Hematopoietic multipotent progenitor cell treated with erythropoietin and hydrocortisone succinate and interleukin-3 and kit ligand, for 4 days (in vitro differentiated cells): ENCODE data around the gene ARG2.

Source experiments
- DNase-seq: peaks from one replicate; pipeline ENCODE4 v3.0.0-alpha.2; 2015

Gene ARG2

GRCh38 chr14:67641902-67642749 lies 22.4 kb downstream of the ARG2 start:
- peak; percentile 46 for DNase-seq

- no peak for DNase-seq
These were observed 24.0 kb downstream of the ARG2 start for GRCh38 chr14:67643713-67644112.

- no peak for DNase-seq
These were observed 24.7 kb downstream of the ARG2 start for GRCh38 chr14:67644428-67644827.

- no peak for DNase-seq
These were observed 25.7 kb downstream of the ARG2 start for GRCh38 chr14:67645414-67645813.

GRCh38 chr14:67646131-67646530 lies 26.4 kb downstream of the ARG2 start:
- DNase-seq: no peak

- no peak for DNase-seq
These were observed 30.4 kb downstream of the ARG2 start for GRCh38 chr14:67650151-67650550.

- DNase-seq: no peak
These were observed 31.0 kb downstream of the ARG2 start for GRCh38 chr14:67650694-67651093.

GRCh38 chr14:67652189-67652588 lies 32.5 kb downstream of the ARG2 start:
- no peak for DNase-seq

- no peak for DNase-seq
These were observed 34.0 kb downstream of the ARG2 start for GRCh38 chr14:67653651-67654280.

- peak; percentile 21 for DNase-seq
These were observed 43.9 kb downstream of the ARG2 start for GRCh38 chr14:67663633-67664032.

- no peak for DNase-seq
These were observed 46.1 kb downstream of the ARG2 start for GRCh38 chr14:67665868-67666267.

- DNase-seq: peak; percentile 82
These were observed 47.2 kb downstream of the ARG2 start for GRCh38 chr14:67666750-67667449.

- no peak for DNase-seq
These were observed 48.8 kb downstream of the ARG2 start for GRCh38 chr14:67668559-67668958.

- DNase-seq: no peak
These were observed 53.7 kb downstream of the ARG2 start for GRCh38 chr14:67673451-67673850.

GRCh38 chr14:67674139-67674479 lies 54.4 kb downstream of the ARG2 start:
- DNase-seq: peak; percentile 77

GRCh38 chr14:67674480-67675218 lies 54.9 kb downstream of the ARG2 start, which contains the start of gene VTI1B:
Gene VTI1B, minus strand, starts transcription at chr14:67674632. Its CDS starts 143 bp downstream, at chr14:67674489.
- peak; percentile 93 for DNase-seq

- peak; percentile 20 for DNase-seq
These were observed 55.5 kb downstream of the ARG2 start for GRCh38 chr14:67675219-67675582.

GRCh38 chr14:67679006-67679405 lies 59.3 kb downstream of the ARG2 start:
- DNase-seq: peak; percentile 14

GRCh38 chr14:67680121-67680602 lies 60.4 kb downstream of the ARG2 start:
- DNase-seq: peak; percentile 94

- peak; percentile 89 for DNase-seq
These were observed 61.2 kb downstream of the ARG2 start for GRCh38 chr14:67680941-67681340.

- DNase-seq: no peak
These were observed 64.1 kb downstream of the ARG2 start for GRCh38 chr14:67683842-67684241.

GRCh38 chr14:67690011-67690410 lies 70.3 kb downstream of the ARG2 start:
- DNase-seq: no peak
